NB4 (cell line): ENCODE data around the gene N4BP2L2.

ENCODE experiments used
- DNase-seq: peaks from one replicate; pipeline ENCODE4 v3.0.0; 2010; ENCODE audit warnings: low read depth
- H3K4me3 ChIP-seq: one replicate; pipeline ENCODE4 v1.5.1; 2011; ENCODE audit warnings: mild to moderate bottlenecking, low read depth, low read length, moderate library complexity
- MYC ChIP-seq: IDR thresholded peaks from 2 replicates; pipeline ENCODE4 v1.6.1; 2011; ENCODE audit warnings: low read depth, low read length
- POLR2A ChIP-seq: IDR thresholded peaks from 2 replicates; pipeline ENCODE4 v1.6.1; 2011; ENCODE audit warnings: mild to moderate bottlenecking; ENCODE audit not compliant: insufficient read length; ENCODE audit errors: extremely low read depth
- TF ChIP-seq, protein P1 (sequence below): IDR thresholded peaks from one replicate; pipeline ENCODE4 v1.5.1; 2012; ENCODE audit warnings: low read depth, low read length
- TF ChIP-seq, protein P2 (sequence below): IDR thresholded peaks from 2 replicates; pipeline ENCODE4 v1.6.1; 2011; ENCODE audit warnings: low read depth, low read length

The N4BP2L2 gene

DNA sequence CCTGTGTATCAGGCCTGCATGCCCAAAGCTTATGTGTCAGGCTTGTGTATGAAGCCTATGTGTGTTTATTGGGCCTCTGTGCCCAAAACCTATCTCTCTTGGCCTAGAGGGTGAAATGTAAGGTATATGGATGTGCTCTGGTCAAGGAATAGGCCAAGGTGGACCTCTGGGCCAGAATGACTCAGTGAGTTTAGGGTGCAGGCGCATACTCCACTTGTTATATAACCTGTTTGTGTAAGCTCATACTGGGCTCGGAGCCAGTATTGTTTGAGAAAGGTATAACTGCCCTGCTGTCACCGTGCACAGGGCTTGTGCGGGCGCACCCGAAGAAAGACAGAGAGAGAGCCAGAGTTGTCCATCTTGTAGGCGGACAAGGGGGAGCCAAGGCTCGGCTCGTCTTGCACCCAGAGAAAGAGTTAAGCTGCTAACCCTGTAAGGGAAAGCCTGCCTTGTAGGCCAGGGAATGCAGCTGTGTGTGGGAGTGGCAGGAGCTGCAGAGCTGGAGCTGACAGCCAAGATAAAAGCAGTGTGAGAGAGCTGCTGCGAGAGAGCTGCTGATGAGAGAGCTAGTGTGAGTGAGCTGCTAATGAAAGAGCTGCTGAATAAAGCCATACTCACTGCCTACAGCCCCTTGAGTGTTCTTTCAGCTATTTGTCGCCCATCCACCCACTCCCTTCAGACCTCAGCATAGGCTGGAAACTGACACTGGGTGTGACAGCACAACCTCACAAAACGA is 67.2 kb downstream of the N4BP2L2 start:
- TF ChIP-seq, protein P1, sequence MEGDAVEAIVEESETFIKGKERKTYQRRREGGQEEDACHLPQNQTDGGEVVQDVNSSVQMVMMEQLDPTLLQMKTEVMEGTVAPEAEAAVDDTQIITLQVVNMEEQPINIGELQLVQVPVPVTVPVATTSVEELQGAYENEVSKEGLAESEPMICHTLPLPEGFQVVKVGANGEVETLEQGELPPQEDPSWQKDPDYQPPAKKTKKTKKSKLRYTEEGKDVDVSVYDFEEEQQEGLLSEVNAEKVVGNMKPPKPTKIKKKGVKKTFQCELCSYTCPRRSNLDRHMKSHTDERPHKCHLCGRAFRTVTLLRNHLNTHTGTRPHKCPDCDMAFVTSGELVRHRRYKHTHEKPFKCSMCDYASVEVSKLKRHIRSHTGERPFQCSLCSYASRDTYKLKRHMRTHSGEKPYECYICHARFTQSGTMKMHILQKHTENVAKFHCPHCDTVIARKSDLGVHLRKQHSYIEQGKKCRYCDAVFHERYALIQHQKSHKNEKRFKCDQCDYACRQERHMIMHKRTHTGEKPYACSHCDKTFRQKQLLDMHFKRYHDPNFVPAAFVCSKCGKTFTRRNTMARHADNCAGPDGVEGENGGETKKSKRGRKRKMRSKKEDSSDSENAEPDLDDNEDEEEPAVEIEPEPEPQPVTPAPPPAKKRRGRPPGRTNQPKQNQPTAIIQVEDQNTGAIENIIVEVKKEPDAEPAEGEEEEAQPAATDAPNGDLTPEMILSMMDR, result no peak
- TF ChIP-seq POLR2A (no peak), MYC (no peak)
- TF ChIP-seq, protein P2, sequence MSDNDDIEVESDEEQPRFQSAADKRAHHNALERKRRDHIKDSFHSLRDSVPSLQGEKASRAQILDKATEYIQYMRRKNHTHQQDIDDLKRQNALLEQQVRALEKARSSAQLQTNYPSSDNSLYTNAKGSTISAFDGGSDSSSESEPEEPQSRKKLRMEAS, result no peak
- no peak overlapping the region for H3K4me3 ChIP-seq
- peak; percentile 49 for DNase-seq

DNA sequence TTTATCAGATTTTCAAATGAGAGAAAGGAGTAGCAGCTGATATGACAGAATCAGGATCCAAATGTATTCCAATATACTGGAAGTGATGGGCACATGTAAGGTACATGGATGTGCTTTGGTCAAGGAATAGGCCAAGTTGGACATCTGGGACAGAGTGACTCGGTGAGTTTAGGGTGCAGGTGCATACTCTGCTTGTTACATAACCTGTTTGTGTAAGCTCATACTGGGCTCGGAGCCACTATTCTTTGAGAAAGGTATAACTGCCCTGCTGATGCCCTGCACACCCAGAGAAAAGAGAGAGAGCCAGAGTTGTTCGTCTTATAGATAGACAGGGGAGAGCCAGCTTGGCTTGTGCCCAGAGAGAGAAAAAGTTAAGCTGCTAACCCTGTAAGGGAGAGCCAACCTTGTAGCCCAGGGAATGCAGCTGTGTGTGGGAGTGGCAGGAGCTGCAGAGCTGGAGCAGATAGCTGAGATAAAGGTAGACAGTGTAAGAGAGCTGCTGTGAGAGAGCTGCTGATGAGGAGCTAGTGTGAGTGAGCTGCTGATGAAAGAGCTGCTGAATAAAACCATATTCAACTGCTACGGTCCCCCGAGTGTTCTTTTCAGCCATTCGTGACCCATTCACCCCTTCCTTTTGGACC is 70.0 kb downstream of the N4BP2L2 start:
- DNase-seq, result peak; percentile 46
- TF ChIP-seq POLR2A (no peak), MYC (no peak)
- TF ChIP-seq, protein P1, result no peak
- TF ChIP-seq, protein P2, result no peak
- H3K4me3 ChIP-seq, result no peak overlapping the region

DNA sequence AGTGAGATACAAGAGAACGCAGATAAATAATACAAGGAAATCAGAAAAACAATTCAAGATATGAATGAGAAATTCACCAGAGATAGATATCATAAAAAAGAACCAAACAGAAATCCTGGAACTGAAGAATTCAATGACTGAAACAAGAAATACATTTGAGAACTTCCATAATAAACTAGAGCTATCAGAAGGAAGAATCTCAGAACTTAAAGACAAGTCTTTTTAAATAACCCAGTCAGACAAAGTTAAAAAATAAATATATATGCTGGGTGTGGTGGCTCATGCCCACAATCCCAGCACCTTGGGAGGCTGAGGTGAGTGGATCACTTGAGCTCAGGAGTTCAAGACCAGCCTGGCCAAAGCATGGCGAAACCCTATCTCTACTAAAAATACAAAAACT is 82.0 kb downstream of the N4BP2L2 start:
- H3K4me3 ChIP-seq, result no peak overlapping the region
- TF ChIP-seq, protein P1, result no peak
- no peak for TF ChIP-seq POLR2A
- DNase-seq, result no peak

DNA sequence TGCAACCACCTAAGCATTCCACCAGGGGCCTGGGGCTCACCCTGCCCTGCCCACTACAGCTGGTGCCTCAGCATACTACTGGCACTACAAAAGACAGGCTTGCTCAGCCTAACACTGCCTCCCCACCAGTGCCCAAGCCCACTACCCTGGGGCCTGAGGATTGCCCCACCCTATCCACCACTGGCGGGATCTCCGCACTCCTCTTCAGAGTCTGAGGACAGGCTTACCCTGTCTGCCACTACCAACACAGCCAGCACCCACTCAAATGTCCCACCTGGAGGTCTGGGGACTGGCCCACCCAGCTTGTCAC is 83.0 kb downstream of the N4BP2L2 start:
- no peak for DNase-seq
- TF ChIP-seq, protein P2, result no peak
- TF ChIP-seq, protein P1, result no peak
- TF ChIP-seq POLR2A (no peak), MYC (no peak)
- no peak overlapping the region for H3K4me3 ChIP-seq

DNA sequence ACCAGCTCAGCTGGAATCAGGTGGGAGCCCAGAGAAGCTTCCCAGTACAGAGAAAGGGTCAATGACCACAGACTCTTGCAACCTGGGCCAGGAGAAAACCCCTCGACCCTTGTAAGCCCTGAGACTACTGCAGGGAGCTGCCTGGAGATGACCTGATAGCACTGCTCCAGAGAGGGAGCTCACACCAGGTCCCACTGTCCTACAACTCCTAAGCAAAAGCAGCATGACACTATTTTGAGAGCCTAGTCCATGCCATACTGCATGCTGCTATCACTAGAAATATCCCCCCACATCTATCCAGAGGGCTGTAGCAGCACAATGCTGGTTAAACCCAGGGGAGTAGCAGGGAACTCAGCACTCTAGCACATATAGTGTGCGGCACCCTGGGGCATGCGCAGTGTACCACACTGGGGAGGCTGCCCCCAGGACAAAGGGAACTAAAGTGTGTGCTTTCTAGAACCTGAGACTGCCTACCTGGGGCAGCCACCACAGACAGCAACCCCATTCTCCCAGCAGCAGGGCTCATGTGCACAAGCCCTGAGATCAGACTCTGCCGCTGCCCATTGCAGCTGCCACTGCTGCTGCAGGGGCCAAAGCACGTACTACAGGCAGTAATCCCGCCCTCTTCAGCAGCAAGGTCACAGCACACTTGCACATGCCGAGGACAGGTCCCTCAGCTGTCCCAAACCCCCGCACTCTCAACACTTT is 83.6 kb downstream of the N4BP2L2 start:
- TF ChIP-seq MYC (no peak), POLR2A (no peak)
- TF ChIP-seq, protein P2, result no peak
- TF ChIP-seq, protein P1, result no peak
- no peak for DNase-seq
- no peak overlapping the region for H3K4me3 ChIP-seq
